MM.1S (cell line): Measurements from ENCODE around the gene CFAP70.

Experiments
- DNase-seq: peaks from one replicate; pipeline ENCODE4 v3.0.0-alpha.2; 2015
- H2AFZ ChIP-seq: fragments of 300-600 bp; sonication (generic); 2 replicates; pipeline ENCODE4 v1.6.0; 2016; ENCODE audit warnings: antibody characterized with exemption, low read length
- H3F3A ChIP-seq: fragments of 300-600 bp; sonication (generic); 2 replicates; pipeline ENCODE4 v1.6.1; 2016; ENCODE audit warnings: mild to moderate bottlenecking, antibody characterized with exemption, low read length, moderate library complexity, mixed read lengths; ENCODE audit not compliant: insufficient read depth
- H3K27ac ChIP-seq: fragments of 300-600 bp; sonication (generic); 2 replicates; pipeline ENCODE4 v1.5.1; 2016; ENCODE audit warnings: mild to moderate bottlenecking, low read length
- H3K27me3 ChIP-seq: fragments of 300-600 bp; sonication (generic); replicated peaks from 2 replicates; pipeline ENCODE4 v1.6.0; 2016; ENCODE audit warnings: low read length; ENCODE audit not compliant: insufficient read depth
- H3K36me3 ChIP-seq: fragments of 300-600 bp; sonication (generic); replicated peaks from 2 replicates; pipeline ENCODE4 v1.6.1; 2016; ENCODE audit warnings: mild to moderate bottlenecking, low read length, mixed read lengths; ENCODE audit not compliant: insufficient read depth
- H3K4me1 ChIP-seq: fragments of 300-600 bp; sonication (generic); 2 replicates; pipeline ENCODE4 v1.6.1; 2016; ENCODE audit warnings: low read length, mixed read lengths
- H3K4me2 ChIP-seq: fragments of 300-600 bp; sonication (generic); 2 replicates; pipeline ENCODE4 v1.6.0; 2016; ENCODE audit warnings: low read depth, low read length
- H3K4me3 ChIP-seq: fragments of 300-600 bp; sonication (generic); 2 replicates; pipeline ENCODE4 v1.5.1; 2016; ENCODE audit warnings: low read length, mixed read lengths
- H3K79me2 ChIP-seq: fragments of 300-600 bp; sonication (generic); 2 replicates; pipeline ENCODE4 v1.6.1; 2016; ENCODE audit warnings: mixed run types, low read length, mixed read lengths
- H3K9ac ChIP-seq: fragments of 300-600 bp; sonication (generic); 2 replicates; pipeline ENCODE4 v1.6.1; 2016; ENCODE audit warnings: low read length, mixed read lengths
- H3K9me2 ChIP-seq: fragments of 300-600 bp; sonication (generic); replicated peaks from 2 replicates; pipeline ENCODE4 v1.6.1; 2016; ENCODE audit warnings: mild to moderate bottlenecking, low read length, mixed read lengths; ENCODE audit not compliant: insufficient read depth
- H3K9me3 ChIP-seq: fragments of 300-600 bp; sonication (generic); replicated peaks from 2 replicates; pipeline ENCODE4 v1.6.1; 2016; ENCODE audit warnings: mild to moderate bottlenecking, low read length, mixed read lengths; ENCODE audit not compliant: insufficient read depth
- H4K20me1 ChIP-seq: fragments of 300-600 bp; sonication (generic); 2 replicates; pipeline ENCODE4 v1.6.1; 2016; ENCODE audit warnings: mild to moderate bottlenecking, low read length, moderate library complexity, mixed read lengths; ENCODE audit not compliant: insufficient read depth
- CTCF ChIP-seq: fragments of 300-600 bp; sonication (generic); IDR thresholded peaks from 2 replicates; pipeline ENCODE4 v1.5.1; 2016; ENCODE audit warnings: antibody characterized with exemption, low read length, mixed read lengths
- EZH2 ChIP-seq: fragments of 300-600 bp; sonication (generic); optimal IDR thresholded peaks from 2 replicates; pipeline ENCODE3; 2017; ENCODE audit warnings: low read depth, mild to moderate bottlenecking, antibody characterized with exemption, low read length, mixed read lengths
- EZH2phosphoT487 ChIP-seq: fragments of 300-600 bp; sonication (generic); IDR thresholded peaks from 2 replicates; pipeline ENCODE4 v1.6.1; 2018; ENCODE audit warnings: antibody characterized with exemption, low read length

The CFAP70 gene

GRCh38 chr10:73357166-73357565, 1.5 kb downstream of the CFAP70 start:
- Histone ChIP-seq H3K4me3 (no peak overlapping the region), H3K79me2 (no peaks in the 10 kb centered on the region), H4K20me1 (no peaks in the 10 kb centered on the region), H3K27ac (no peak overlapping the region), H3K4me1 (peaks cover 6% of the 10 kb centered on the region), H3K27me3 (no peaks in the 10 kb centered on the region), H3F3A (no peaks in the 10 kb centered on the region), H3K4me2 (no peak overlapping the region), H3K9me3 (no peaks in the 10 kb centered on the region), H3K9me2 (no peaks in the 10 kb centered on the region), H2AFZ (no peak overlapping the region), H3K36me3 (no peaks in the 10 kb centered on the region), H3K9ac (no peak overlapping the region)
- TF ChIP-seq EZH2 (no peak), EZH2phosphoT487 (no peak), CTCF (no peak)
- no peak for DNase-seq

DNA sequence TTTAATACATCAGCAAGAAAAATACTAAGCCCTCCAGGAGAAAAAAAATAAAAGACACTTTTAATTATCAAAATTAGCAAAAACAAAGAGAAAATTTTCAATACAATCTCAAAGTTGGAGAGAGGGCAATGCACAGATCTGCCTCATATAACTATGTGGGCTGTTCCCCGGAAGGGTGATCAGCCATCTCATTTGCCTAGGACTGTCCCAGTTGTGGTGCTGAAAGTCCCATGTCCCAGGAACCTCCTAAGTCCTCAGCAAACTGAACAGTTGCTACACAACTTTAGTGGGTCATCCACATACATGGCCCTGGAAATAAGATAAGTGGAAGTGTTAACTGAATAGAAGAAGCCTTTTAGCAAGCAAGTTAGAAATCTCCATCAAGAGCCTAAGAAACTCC, 14.4 kb downstream of the CFAP70 start:
- Histone ChIP-seq H2AFZ (no peak overlapping the region), H3F3A (no peaks in the 10 kb centered on the region), H3K4me3 (no peak overlapping the region)

GRCh38 chr10:73340121-73340520, 18.5 kb downstream of the CFAP70 start:
- Histone ChIP-seq H3K4me2 (no peak overlapping the region), H3K27ac (no peak overlapping the region), H3K4me3 (no peak overlapping the region), H3K9me2 (no peaks in the 10 kb centered on the region), H3K9me3 (no peaks in the 10 kb centered on the region), H3K9ac (no peak overlapping the region), H3K4me1 (no peaks in the 10 kb centered on the region), H3K36me3 (no peaks in the 10 kb centered on the region), H2AFZ (no peak overlapping the region), H3K79me2 (no peaks in the 10 kb centered on the region), H4K20me1 (no peaks in the 10 kb centered on the region), H3K27me3 (no peaks in the 10 kb centered on the region), H3F3A (no peaks in the 10 kb centered on the region)
- TF ChIP-seq EZH2phosphoT487 (no peak), CTCF (no peak), EZH2 (no peak)
- no peak for DNase-seq

More for the DNA sequence above, 14.4 kb downstream of the CFAP70 start:
- H3K79me2 ChIP-seq, result no peaks in the 10 kb centered on the region
- no peaks in the 10 kb centered on the region for H3K9me2 ChIP-seq
- no peak overlapping the region for H3K4me2 ChIP-seq
- DNase-seq, result no peak
- H3K27me3 ChIP-seq, result no peaks in the 10 kb centered on the region
- no peak overlapping the region for H3K27ac ChIP-seq
- TF ChIP-seq EZH2phosphoT487 (no peak), EZH2 (no peak), CTCF (no peak)
- no peak overlapping the region for H3K9ac ChIP-seq
- H4K20me1 ChIP-seq, result no peaks in the 10 kb centered on the region
- H3K9me3 ChIP-seq, result no peaks in the 10 kb centered on the region
- H3K4me1 ChIP-seq, result no peaks in the 10 kb centered on the region
- no peaks in the 10 kb centered on the region for H3K36me3 ChIP-seq
